Esophagus (tissue), 2 donors: ENCODE measurements around the gene THSD7A. TPM values are rescaled to one million over a fixed set of nuclear protein-coding genes. Genes with fewer than 3 reads are reported as not detected.

Source experiments
- H3K27ac ChIP-seq, 2 donors: one replicate each; pipeline ENCODE4 v1.5.1; 2013; ENCODE audit warnings: low read depth in 2 of 2, mild to moderate bottlenecking in 2 of 2, inconsistent platforms in 1 of 2, low read length in 1 of 2, moderate library complexity in 1 of 2
- H3K27me3 ChIP-seq, 2 donors: one replicate each; pipeline ENCODE4 v1.6.1; 2013; ENCODE audit warnings: low read length in 2 of 2, control low read depth in 1 of 2, mild to moderate bottlenecking in 1 of 2; ENCODE audit not compliant: insufficient read depth in 2 of 2, control insufficient read depth in 1 of 2
- H3K36me3 ChIP-seq, 2 donors: one replicate each; pipeline ENCODE4 v1.6.1; 2013; ENCODE audit warnings: low read length in 1 of 2; ENCODE audit not compliant: control insufficient read depth in 2 of 2, insufficient read depth in 2 of 2
- H3K4me1 ChIP-seq, 2 donors: one replicate each; pipeline ENCODE4 v1.6.1; 2013; ENCODE audit warnings: low read length in 1 of 2; ENCODE audit not compliant: control insufficient read depth in 2 of 2, insufficient read depth in 2 of 2
- H3K4me3 ChIP-seq, 2 donors: one replicate each; pipeline ENCODE4 v1.5.1; 2013; ENCODE audit warnings: low read length in 2 of 2, mild to moderate bottlenecking in 2 of 2, low read depth in 1 of 2, moderate library complexity in 1 of 2
- H3K9me3 ChIP-seq, 2 donors: one replicate each; pipeline ENCODE4 v1.6.1; 2013; ENCODE audit warnings: mild to moderate bottlenecking in 2 of 2, low read depth in 1 of 2, low read length in 1 of 2, moderate library complexity in 1 of 2; ENCODE audit not compliant: control insufficient read depth in 2 of 2, insufficient read depth in 1 of 2
- WGBS, 2 donors: extraction: QIAGEN DNeasy Blood & Tissue Kit; methylation state at CpG; one replicate each; pipeline ENCODE4 v1.1.7; 2013; 5-methylcytosine and 5-hydroxymethylcytosine counted together
- polyA plus RNA-seq, 2 donors: library from polyadenylated mRNA; stranded (reverse); fragments of 200-250 nt; gene quantifications; one replicate each; pipeline ENCODE4 v1.2.3, GENCODE V29; 2013
- donor health status: healthy with polysubstance abuse.
- donor health status: Bipolar disorder and iron deficiency.

THSD7A gene
- polyA plus RNA-seq, 2 donors, result 0.18 to 0.20 TPM

GRCh38 chr7:11615174-11615573, 216.8 kb downstream of the THSD7A start:
- Histone ChIP-seq H3K4me3 (no peak overlapping the region), H3K27me3 (no peaks in the 10 kb centered on the region), H3K9me3 (no peaks in the 10 kb centered on the region), H3K27ac (no peak overlapping the region), H3K36me3 (no peaks in the 10 kb centered on the region), H3K4me1 (no peaks in the 10 kb centered on the region)
- WGBS, 2 donors, result 59 to 80% methylated on average over 2 of the region's 2 CpGs

GRCh38 chr7:11613292-11613930, 218.6 kb downstream of the THSD7A start:
- no peak overlapping the region for H3K27ac ChIP-seq
- no peak overlapping the region for H3K4me3 ChIP-seq
- no peaks in the 10 kb centered on the region for H3K4me1 ChIP-seq
- H3K9me3 ChIP-seq, result no peaks in the 10 kb centered on the region
- H3K27me3 ChIP-seq, result no peaks in the 10 kb centered on the region
- H3K36me3 ChIP-seq, result no peaks in the 10 kb centered on the region
- WGBS, 2 donors, result 77 to 82% methylated on average over 5 of the region's 5 CpGs

GRCh38 chr7:11612737-11613136, 219.3 kb downstream of the THSD7A start:
- Histone ChIP-seq H3K4me1 (no peaks in the 10 kb centered on the region), H3K36me3 (no peaks in the 10 kb centered on the region), H3K27ac (no peak overlapping the region), H3K4me3 (no peak overlapping the region), H3K9me3 (no peaks in the 10 kb centered on the region), H3K27me3 (no peaks in the 10 kb centered on the region)
- 40 to 67% methylated on average over 1 of the region's 1 CpG for WGBS, 2 donors

- Histone ChIP-seq H3K27me3 (no peaks in the 10 kb centered on the region), H3K36me3 (no peaks in the 10 kb centered on the region), H3K4me3 (no peak overlapping the region), H3K4me1 (no peaks in the 10 kb centered on the region), H3K27ac (no peak overlapping the region), H3K9me3 (no peaks in the 10 kb centered on the region)
- 66% methylated on average over 2 of the region's 2 CpGs for WGBS, 2 donors
Observed at GRCh38 chr7:11609096-11609670, 222.8 kb downstream of the THSD7A start.

GRCh38 chr7:11607686-11608085, 224.3 kb downstream of the THSD7A start:
- H3K9me3 ChIP-seq, result no peaks in the 10 kb centered on the region
- WGBS, 2 donors, result 21 to 37% methylated on average over 2 of the region's 2 CpGs
- no peaks in the 10 kb centered on the region for H3K36me3 ChIP-seq
- no peaks in the 10 kb centered on the region for H3K27me3 ChIP-seq
- no peak overlapping the region for H3K4me3 ChIP-seq
- H3K27ac ChIP-seq, result no peak overlapping the region
- no peaks in the 10 kb centered on the region for H3K4me1 ChIP-seq

- H3K4me3 ChIP-seq, result no peak overlapping the region
- H3K4me1 ChIP-seq, result no peaks in the 10 kb centered on the region
- H3K27me3 ChIP-seq, result no peaks in the 10 kb centered on the region
- no peaks in the 10 kb centered on the region for H3K36me3 ChIP-seq
- H3K27ac ChIP-seq, result no peak overlapping the region
- no peaks in the 10 kb centered on the region for H3K9me3 ChIP-seq
Observed at GRCh38 chr7:11605749-11606148, 226.2 kb downstream of the THSD7A start.

GRCh38 chr7:11604505-11604904, 227.5 kb downstream of the THSD7A start:
- Histone ChIP-seq H3K36me3 (no peaks in the 10 kb centered on the region), H3K27ac (no peak overlapping the region), H3K27me3 (no peaks in the 10 kb centered on the region), H3K4me3 (no peak overlapping the region), H3K9me3 (no peaks in the 10 kb centered on the region), H3K4me1 (no peaks in the 10 kb centered on the region)
- WGBS, 2 donors, result 63 to 75% methylated on average over 1 of the region's 1 CpG

GRCh38 chr7:11601761-11602160, 230.2 kb downstream of the THSD7A start:
- H3K9me3 ChIP-seq, result no peaks in the 10 kb centered on the region
- H3K36me3 ChIP-seq, result no peaks in the 10 kb centered on the region
- H3K27me3 ChIP-seq, result no peaks in the 10 kb centered on the region
- H3K4me1 ChIP-seq, result no peaks in the 10 kb centered on the region
- H3K27ac ChIP-seq, result no peak overlapping the region
- H3K4me3 ChIP-seq, result no peak overlapping the region

- Histone ChIP-seq H3K9me3 (no peaks in the 10 kb centered on the region), H3K4me3 (no peak overlapping the region), H3K36me3 (no peaks in the 10 kb centered on the region), H3K27ac (no peak overlapping the region), H3K4me1 (no peaks in the 10 kb centered on the region), H3K27me3 (no peaks in the 10 kb centered on the region)
- 69 to 80% methylated on average over 5 of the region's 5 CpGs for WGBS, 2 donors
Observed at GRCh38 chr7:11593322-11593721, 238.7 kb downstream of the THSD7A start.

- no peaks in the 10 kb centered on the region for H3K4me1 ChIP-seq
- no peaks in the 10 kb centered on the region for H3K36me3 ChIP-seq
- H3K27me3 ChIP-seq, result no peaks in the 10 kb centered on the region
- WGBS, 2 donors, result 54 to 59% methylated on average over 3 of the region's 3 CpGs
- no peak overlapping the region for H3K4me3 ChIP-seq
- no peak overlapping the region for H3K27ac ChIP-seq
- H3K9me3 ChIP-seq, result no peaks in the 10 kb centered on the region
Observed at GRCh38 chr7:11592699-11593098, 239.3 kb downstream of the THSD7A start.
